ENCODE results near the gene SAPCD1. TPM values are rescaled to one million over a fixed set of nuclear protein-coding genes. Genes with fewer than 3 reads are reported as not detected.

SAPCD1 gene
- total RNA-seq = not detected in 2 replicates

DNA sequence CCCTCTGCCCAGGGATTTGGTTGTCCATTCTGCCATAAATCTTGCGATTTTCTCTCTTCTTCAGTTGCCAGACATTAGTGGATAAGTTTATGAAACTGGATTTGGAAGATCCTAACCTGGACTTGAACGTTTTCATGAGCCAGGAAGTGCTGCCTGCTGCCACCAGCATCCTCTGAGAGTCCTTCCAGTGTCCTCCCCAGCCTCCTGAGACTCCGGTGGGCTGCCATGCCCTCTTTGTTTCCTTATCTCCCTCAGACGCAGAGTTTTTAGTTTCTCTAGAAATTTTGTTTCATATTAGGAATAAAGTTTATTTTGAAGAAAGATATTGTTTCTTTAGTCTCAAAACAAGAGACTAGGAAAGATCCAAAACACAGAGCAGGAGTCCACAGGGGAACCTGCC is at the start of gene SAPCD1:
TSS of gene SAPCD1 (plus strand) at position 301 of the 400 bp plus-strand sequence. CDS start 399 bp downstream, outside the sequence.

GRCh38 chr6:31715022-31715958 is 47.2 kb upstream of the SAPCD1 start, which contains the start of gene LY6G6D:
Gene LY6G6D (plus strand): TSS chr6:31715348. CDS start chr6:31715356, 8 bp downstream.

DNA sequence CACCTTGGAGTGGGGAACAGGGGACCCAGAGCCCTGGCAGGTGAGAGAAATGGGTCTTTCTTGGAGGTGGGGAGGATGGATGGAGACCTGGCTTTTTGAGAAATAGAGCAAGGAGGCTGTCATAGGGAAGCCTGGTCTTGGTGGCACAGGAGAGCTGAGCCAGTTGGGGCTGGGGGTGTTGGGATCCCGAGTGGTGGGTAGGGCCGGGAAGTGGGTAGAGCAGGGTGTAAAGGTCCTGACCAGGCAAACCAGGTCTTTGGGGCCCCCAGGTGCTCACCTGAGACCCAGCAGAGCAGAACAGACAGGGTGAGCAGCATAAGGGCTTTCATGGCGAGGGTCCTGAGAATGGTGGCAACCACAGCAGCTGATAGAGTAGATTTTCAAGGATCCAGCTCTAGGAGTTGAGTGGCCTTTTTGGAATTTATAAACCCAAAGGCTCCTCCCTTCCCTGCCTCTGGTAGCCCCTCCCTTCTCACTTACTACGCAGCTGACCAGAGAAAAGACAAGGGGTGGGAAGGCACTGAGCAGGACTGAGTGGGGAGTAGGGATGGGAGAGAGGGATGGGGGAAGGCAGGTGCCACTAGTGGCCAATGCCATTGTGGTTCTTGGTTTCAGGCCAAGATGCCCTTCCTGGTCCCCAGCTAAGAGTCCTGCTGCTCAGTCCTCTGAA is 41.0 kb upstream of the SAPCD1 start, which contains the start of gene LY6G6C:
TSS of gene LY6G6C (minus strand) at position 396 of the 670 bp plus-strand sequence. CDS start at position 329, 67 bp downstream.

DNA sequence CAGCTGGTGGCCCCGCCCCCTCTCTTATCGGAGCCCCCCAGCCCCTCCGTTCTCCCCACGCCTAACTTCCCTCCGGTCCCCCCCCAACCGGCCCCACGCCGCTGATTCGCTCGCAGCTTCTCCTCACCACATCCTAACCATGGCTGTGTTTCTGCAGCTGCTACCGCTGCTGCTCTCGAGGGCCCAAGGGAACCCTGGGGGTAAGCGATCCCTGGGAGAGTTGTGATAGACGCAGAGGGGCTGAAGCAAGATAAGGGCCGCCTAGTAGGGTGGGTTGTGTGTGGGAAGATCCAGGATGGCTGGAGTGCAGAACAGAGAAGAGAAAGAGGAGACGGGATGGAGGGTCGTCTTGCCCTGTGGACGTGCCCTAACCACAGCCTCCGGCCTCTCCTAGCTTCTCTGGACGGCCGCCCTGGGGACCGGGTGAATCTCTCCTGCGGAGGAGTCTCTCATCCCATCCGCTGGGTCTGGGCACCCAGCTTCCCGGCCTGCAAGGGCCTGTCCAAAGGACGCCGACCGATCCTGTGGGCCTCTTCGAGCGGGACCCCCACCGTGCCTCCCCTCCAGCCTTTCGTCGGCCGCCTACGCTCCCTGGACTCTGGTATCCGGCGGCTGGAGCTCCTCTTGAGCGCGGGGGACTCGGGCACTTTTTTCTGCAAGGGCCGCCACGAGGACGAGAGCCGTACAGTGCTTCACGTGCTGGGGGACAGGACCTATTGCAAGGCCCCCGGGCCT is 39.0 kb upstream of the SAPCD1 start, which contains the start of gene MPIG6B:
TSS of gene MPIG6B (plus strand) at position 129 of the 735 bp plus-strand sequence. CDS start at position 140, 11 bp downstream.

GRCh38 chr6:31728767-31729514 is 33.5 kb upstream of the SAPCD1 start, which contains the start of gene DDAH2:
Gene DDAH2 (minus strand): TSS chr6:31729299. CDS start chr6:31729161, 138 bp downstream.

DNA sequence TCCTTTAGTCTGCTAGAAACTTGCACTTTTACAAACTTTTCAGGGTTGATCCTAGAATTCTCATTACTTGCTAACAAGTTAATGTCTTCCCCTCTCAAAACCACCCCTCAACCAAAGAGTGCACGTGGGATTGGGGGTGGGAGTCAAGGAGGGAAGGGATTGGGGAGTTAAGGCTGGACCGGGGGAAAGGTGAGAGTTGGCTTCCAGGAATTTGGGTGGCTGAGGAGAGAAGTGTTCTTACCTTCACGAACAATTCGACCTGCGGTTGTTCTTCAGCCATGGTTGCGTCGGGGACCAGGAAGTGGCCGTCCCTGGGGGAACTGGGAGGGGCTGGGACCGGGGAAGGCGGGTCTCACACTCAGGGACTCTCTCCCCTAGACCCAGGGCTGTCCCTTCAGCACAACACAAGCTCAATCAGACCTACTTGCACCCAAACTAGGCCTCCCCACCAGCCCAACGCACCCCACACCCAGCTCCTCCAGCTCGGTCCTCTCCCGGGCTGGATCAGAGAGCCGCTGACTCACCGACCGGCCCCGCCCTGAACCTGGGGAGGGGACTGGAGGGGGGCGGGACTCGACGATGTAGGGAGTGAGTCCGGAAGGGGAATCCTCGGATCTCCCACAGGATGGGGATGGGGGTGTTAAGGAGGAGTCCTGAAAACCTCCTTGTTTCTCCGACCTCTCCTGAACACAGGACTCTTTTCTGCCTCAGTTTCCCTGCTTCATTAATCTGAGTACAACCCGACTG is 26.3 kb upstream of the SAPCD1 start, which contains the start of gene CLIC1:
TSS of gene CLIC1 (minus strand) at position 510 of the 747 bp plus-strand sequence. CDS start at position 280, 230 bp downstream.

DNA sequence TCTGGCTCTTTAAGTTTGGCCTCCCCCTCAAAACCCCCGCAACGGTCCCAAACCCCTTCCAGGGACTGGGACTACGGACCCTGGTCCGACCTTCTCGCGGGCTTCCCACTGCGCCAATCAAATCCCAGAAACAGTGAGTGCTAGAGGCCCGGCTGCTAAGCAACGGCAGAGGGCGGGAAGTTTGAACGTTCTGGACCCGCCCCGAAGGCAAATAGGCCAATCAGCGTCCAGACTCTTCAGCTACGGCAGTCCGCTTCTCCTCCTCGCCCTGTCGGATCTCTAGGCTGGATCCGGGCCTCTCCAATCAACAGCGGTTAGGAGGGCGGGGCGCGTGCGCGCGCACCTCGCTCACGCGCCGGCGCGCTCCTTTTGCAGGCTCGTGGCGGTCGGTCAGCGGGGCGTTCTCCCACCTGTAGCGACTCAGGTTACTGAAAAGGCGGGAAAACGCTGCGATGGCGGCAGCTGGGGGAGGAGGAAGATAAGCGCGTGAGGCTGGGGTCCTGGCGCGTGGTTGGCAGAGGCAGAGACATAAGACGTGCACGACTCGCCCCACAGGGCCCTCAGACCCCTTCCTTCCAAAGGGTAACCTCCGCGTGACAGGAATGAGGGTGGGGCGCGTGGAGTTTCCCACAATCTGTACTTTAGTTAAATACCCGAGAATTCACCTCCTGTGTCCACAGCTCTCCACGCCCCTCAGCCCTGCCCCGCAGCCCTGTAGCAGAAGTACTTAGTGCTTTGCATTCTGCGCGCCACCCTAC is 22.6 kb upstream of the SAPCD1 start, which contains the start of gene MSH5:
TSS of gene MSH5 (plus strand) at position 367 of the 758 bp plus-strand sequence. CDS start 462 bp downstream, outside the sequence.

GRCh38 chr6:31776989-31777666 is 14.7 kb downstream of the SAPCD1 start, which contains the start of gene VWA7:
Gene VWA7 (minus strand): TSS chr6:31777328. CDS start chr6:31776779, 549 bp downstream.

GRCh38 chr6:31795616-31796298 is 33.3 kb downstream of the SAPCD1 start, which contains the start of gene VARS1:
Gene VARS1 (minus strand): TSS chr6:31795752. CDS start chr6:31795217, 535 bp downstream.

DNA sequence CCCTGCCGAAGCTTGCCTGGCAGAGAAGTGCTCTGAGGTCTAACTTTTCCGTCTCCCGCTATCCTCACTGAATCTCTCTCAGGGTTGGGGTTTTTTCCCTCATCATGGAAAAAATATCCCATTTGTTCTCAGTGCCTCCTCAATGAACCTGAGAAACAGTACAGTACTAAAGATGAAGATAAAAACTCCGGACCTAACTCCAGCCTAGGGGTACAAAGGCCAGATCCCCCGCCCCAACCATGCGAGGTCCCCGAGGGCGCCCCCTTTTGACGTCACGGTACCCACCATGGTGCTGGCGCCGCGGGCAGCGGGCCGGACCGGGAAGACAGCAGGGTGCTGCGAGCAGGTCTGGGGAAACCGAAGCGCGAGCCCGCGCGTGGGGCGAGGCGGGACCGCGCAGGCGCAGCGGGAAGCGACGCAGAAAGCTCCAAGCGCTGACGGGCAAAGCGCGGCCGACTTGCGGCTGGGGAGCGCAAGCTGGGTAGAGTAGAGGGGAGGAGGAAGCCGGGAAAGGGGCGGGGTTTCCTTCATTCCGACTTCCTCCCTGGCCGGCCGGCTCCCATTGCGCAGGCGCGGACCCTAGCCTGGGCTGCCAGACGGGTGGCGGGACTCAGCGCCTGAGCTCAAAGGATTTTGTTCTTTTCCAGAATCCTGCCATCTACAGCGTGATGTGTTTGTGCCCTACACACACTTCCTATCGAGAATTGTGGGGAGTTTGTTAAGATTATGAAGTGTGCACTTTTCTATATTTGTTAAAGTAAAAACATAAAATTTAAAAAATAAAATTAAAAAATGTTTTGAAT is 44.2 kb downstream of the SAPCD1 start, which contains the start of gene LSM2:
TSS of gene LSM2 (minus strand) at position 497 of the 803 bp plus-strand sequence. CDS start at position 288, 209 bp downstream.

Other genes with a start within 250 kb of the SAPCD1 start
- not detected in 2 replicates for gene MCCD1, start 233.7 kb upstream of the SAPCD1 start, total RNA-seq
- 279 and 313 TPM in 2 replicates for gene DDX39B, start 220.7 kb upstream of the SAPCD1 start, total RNA-seq
- 0.21 and 1.2 TPM in 2 replicates for gene ATP6V1G2, start 216.0 kb upstream of the SAPCD1 start, total RNA-seq
- gene NFKBIL1, start 215.0 kb upstream of the SAPCD1 start, total RNA-seq = 43.6 and 54.6 TPM in 2 replicates
- gene LTA, start 190.4 kb upstream of the SAPCD1 start, total RNA-seq = not detected in 2 replicates
- gene TNF, start 187.1 kb upstream of the SAPCD1 start, total RNA-seq = 4.3 TPM in 1 of 2 replicates, not detected in the other
- gene LTB, start 180.2 kb upstream of the SAPCD1 start, total RNA-seq = 6.7 TPM in 1 of 2 replicates, not detected in the other
- not detected in 2 replicates for gene LST1, start 176.4 kb upstream of the SAPCD1 start, total RNA-seq
- not detected in 2 replicates for gene NCR3, start 169.7 kb upstream of the SAPCD1 start, total RNA-seq
- gene AIF1, start 147.4 kb upstream of the SAPCD1 start, total RNA-seq = not detected in 2 replicates
- gene PRRC2A, start 141.9 kb upstream of the SAPCD1 start, total RNA-seq = 23.6 and 35.6 TPM in 2 replicates
- 128 and 161 TPM in 2 replicates for gene BAG6, start 110.0 kb upstream of the SAPCD1 start, total RNA-seq
- gene APOM, start 106.8 kb upstream of the SAPCD1 start, total RNA-seq = 0.96 and 1.3 TPM in 2 replicates
- 26.7 and 27.1 TPM in 2 replicates for gene C6orf47, start 101.9 kb upstream of the SAPCD1 start, total RNA-seq
- 7.0 and 12.0 TPM in 2 replicates for gene GPANK1, start 97.7 kb upstream of the SAPCD1 start, total RNA-seq
- 84.2 and 103 TPM in 2 replicates for gene CSNK2B, start 96.6 kb upstream of the SAPCD1 start, total RNA-seq
- under 0.01 and 0.43 TPM in 2 replicates for gene LY6G5B, start 92.7 kb upstream of the SAPCD1 start, total RNA-seq
- not detected in 2 replicates for gene LY6G5C, start 81.6 kb upstream of the SAPCD1 start, total RNA-seq
- gene ABHD16A, start 59.3 kb upstream of the SAPCD1 start, total RNA-seq = 25.2 and 40.2 TPM in 2 replicates
- not detected in 2 replicates for gene LY6G6F, start 55.8 kb upstream of the SAPCD1 start, total RNA-seq
- not detected in 2 replicates for gene LY6G6D, start 47.3 kb upstream of the SAPCD1 start, total RNA-seq
- gene LY6G6C, start 40.9 kb upstream of the SAPCD1 start, total RNA-seq = not detected in 2 replicates
- gene MPIG6B, start 39.3 kb upstream of the SAPCD1 start, total RNA-seq = not detected in 2 replicates
- 11.5 and 45.8 TPM in 2 replicates for gene DDAH2, start 33.4 kb upstream of the SAPCD1 start, total RNA-seq
- gene CLIC1, start 26.1 kb upstream of the SAPCD1 start, total RNA-seq = 454 and 1,059 TPM in 2 replicates
- 4.3 and 5.8 TPM in 2 replicates for gene MSH5, start 22.7 kb upstream of the SAPCD1 start, total RNA-seq
- 0.43 and 0.48 TPM in 2 replicates for gene VWA7, start 14.7 kb downstream of the SAPCD1 start, total RNA-seq
- gene VARS1, start 33.1 kb downstream of the SAPCD1 start, total RNA-seq = 61.0 and 64.8 TPM in 2 replicates
- gene LSM2, start 44.3 kb downstream of the SAPCD1 start, total RNA-seq = 34.2 and 39.0 TPM in 2 replicates
- gene HSPA1L, start 52.6 kb downstream of the SAPCD1 start, total RNA-seq = 0.64 and 0.72 TPM in 2 replicates
- 124 and 172 TPM in 2 replicates for gene HSPA1A, start 52.9 kb downstream of the SAPCD1 start, total RNA-seq
- 268 TPM in 2 replicates for gene HSPA1B, start 65.1 kb downstream of the SAPCD1 start, total RNA-seq
- gene NEU1, start 100.2 kb downstream of the SAPCD1 start, total RNA-seq = 70.3 and 75.4 TPM in 2 replicates
- 3.8 and 8.2 TPM in 2 replicates for gene SLC44A4, start 116.3 kb downstream of the SAPCD1 start, total RNA-seq
- gene EHMT2, start 135.0 kb downstream of the SAPCD1 start, total RNA-seq = 25.6 and 28.4 TPM in 2 replicates
- gene ZBTB12, start 139.4 kb downstream of the SAPCD1 start, total RNA-seq = 0.72 and 3.0 TPM in 2 replicates
- 0.96 and 2.1 TPM in 2 replicates for gene C2, start 165.1 kb downstream of the SAPCD1 start, total RNA-seq
- 0.64 and 19.0 TPM in 2 replicates for gene CFB, start 183.4 kb downstream of the SAPCD1 start, total RNA-seq
- gene NELFE, start 196.3 kb downstream of the SAPCD1 start, total RNA-seq = 120 and 152 TPM in 2 replicates
- 48.2 and 48.4 TPM in 2 replicates for gene SKIC2, start 196.5 kb downstream of the SAPCD1 start, total RNA-seq
- gene DXO, start 209.5 kb downstream of the SAPCD1 start, total RNA-seq = 10.6 and 13.2 TPM in 2 replicates
- 1.4 and 2.8 TPM in 2 replicates for gene C4A, start 219.4 kb downstream of the SAPCD1 start, total RNA-seq

All from tracheal epithelial cell (primary cell).